HFFc6 (cell line): ENCODE results near the gene FSTL4. TPM values are rescaled to one million over a fixed set of nuclear protein-coding genes. Genes with fewer than 3 reads are reported as not detected.
A peak's percentile ranks its signal among the peaks of the same experiment; 100 is the strongest.

Experiments
- DNase-seq: peaks from one replicate; pipeline ENCODE4 v3.0.0-alpha.2; 2018
- H3K27ac Mint-ChIP-seq: 2 replicates; pipeline ENCODE4 v1.8.0; 2020; ENCODE audit warnings: mild to moderate bottlenecking, mixed read lengths
- H3K27me3 Mint-ChIP-seq: 2 replicates; pipeline ENCODE4 v1.8.0; 2021; ENCODE audit warnings: mild to moderate bottlenecking, moderate library complexity, mixed read lengths; ENCODE audit not compliant: insufficient read depth
- H3K36me3 Mint-ChIP-seq: 2 replicates; pipeline ENCODE4 v1.8.0; 2021; ENCODE audit warnings: low read depth, mixed read lengths
- H3K4me1 Mint-ChIP-seq: 2 replicates; pipeline ENCODE4 v1.8.0; 2020; ENCODE audit warnings: low read depth, mixed read lengths
- H3K4me3 Mint-ChIP-seq: 2 replicates; pipeline ENCODE4 v1.8.0; 2020; ENCODE audit warnings: mild to moderate bottlenecking, moderate library complexity, mixed read lengths
- H3K9me3 Mint-ChIP-seq: 2 replicates; pipeline ENCODE4 v1.8.0; 2020; ENCODE audit warnings: mild to moderate bottlenecking, mixed read lengths
- total RNA-seq, 6 experiments: library from RNA; stranded (reverse); fragmentation: NEBNext Ultra II Directional; extraction: Animal tissue kit (Norgen Biotek cat#: 25700); gene quantifications; 2 replicates in 1 of 6; 3 replicates in 5 of 6; pipeline ENCODE4 v1.2.3, GENCODE V29; 2021
- TF ChIP-seq, protein P1 (sequence below): fragments of 200-600 bp; sonication (generic); IDR thresholded peaks from 2 replicates; pipeline ENCODE4 v1.5.0; 2021; ENCODE audit warnings: antibody characterized with exemption, mild to moderate bottlenecking

The FSTL4 gene
- total RNA-seq, 6 experiments from 2014 or later = not detected

DNA sequence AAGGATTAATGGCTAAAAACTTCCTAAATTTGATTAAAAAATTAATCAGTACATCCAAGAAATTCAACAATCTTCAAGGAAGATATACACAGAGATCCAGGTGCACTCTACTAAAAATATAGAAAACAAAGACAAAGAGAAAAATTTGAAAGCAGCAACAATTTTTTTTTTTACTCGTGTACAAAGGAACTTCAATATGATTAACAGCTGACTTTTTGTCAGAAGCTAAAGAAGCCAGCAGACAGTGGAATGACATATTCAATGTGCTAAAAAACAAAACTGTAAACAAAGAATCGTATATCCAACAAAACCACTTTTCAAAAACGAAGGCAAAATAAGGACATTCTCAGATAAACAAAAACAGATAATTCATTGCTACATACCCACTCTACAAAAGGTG is 234.6 kb downstream of the FSTL4 start:
- no peak overlapping the region for H3K27ac Mint-ChIP-seq

DNA sequence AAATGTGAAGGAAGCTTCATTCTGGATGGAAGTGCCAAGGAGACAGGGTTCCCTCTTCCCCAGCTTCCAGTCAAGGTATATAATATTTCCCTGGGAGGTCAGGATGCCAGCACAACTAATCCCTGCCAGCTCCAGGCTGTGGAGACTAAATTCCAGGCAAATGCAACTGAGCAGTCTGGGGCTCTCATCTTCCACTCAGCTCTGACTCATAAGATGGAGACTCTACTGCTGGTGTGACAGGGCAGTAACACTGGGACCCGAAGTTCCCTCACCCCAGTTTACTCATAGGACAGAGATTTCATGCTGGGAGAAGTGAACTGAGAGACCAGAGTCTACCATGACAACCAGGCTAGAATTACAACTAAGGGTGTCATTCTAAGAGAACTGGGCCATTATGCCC is 235.4 kb downstream of the FSTL4 start:
- H3K27ac Mint-ChIP-seq = no peak overlapping the region; the same call in 1 of the 2 replicates
- H3K27me3 Mint-ChIP-seq = peaks cover 12% of the 10 kb centered on the region
- H3K4me3 Mint-ChIP-seq = no peak overlapping the region
- peaks cover 12% of the 10 kb centered on the region for H3K36me3 Mint-ChIP-seq
- no peaks in the 10 kb centered on the region; the same call in 1 of the 2 replicates for H3K4me1 Mint-ChIP-seq
- DNase-seq = peak; percentile 4
- peaks cover 13% of the 10 kb centered on the region for H3K9me3 Mint-ChIP-seq
- TF ChIP-seq, protein P1, sequence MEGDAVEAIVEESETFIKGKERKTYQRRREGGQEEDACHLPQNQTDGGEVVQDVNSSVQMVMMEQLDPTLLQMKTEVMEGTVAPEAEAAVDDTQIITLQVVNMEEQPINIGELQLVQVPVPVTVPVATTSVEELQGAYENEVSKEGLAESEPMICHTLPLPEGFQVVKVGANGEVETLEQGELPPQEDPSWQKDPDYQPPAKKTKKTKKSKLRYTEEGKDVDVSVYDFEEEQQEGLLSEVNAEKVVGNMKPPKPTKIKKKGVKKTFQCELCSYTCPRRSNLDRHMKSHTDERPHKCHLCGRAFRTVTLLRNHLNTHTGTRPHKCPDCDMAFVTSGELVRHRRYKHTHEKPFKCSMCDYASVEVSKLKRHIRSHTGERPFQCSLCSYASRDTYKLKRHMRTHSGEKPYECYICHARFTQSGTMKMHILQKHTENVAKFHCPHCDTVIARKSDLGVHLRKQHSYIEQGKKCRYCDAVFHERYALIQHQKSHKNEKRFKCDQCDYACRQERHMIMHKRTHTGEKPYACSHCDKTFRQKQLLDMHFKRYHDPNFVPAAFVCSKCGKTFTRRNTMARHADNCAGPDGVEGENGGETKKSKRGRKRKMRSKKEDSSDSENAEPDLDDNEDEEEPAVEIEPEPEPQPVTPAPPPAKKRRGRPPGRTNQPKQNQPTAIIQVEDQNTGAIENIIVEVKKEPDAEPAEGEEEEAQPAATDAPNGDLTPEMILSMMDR = no peak

More for the DNA sequence above, 234.6 kb downstream of the FSTL4 start:
- no peaks in the 10 kb centered on the region; the same call in 1 of the 2 replicates for H3K4me1 Mint-ChIP-seq
- H3K9me3 Mint-ChIP-seq = peaks cover 13% of the 10 kb centered on the region
- TF ChIP-seq, protein P1 = no peak
- no peak for DNase-seq
- no peak overlapping the region for H3K4me3 Mint-ChIP-seq
- H3K27me3 Mint-ChIP-seq = peaks cover 9% of the 10 kb centered on the region
- peaks cover 12% of the 10 kb centered on the region for H3K36me3 Mint-ChIP-seq

- Mint-ChIP-seq H3K27me3 (peaks cover 22% of the 10 kb centered on the region), H3K4me1 (peaks cover 9% of the 10 kb centered on the region), H3K36me3 (peaks cover 12% of the 10 kb centered on the region), H3K27ac (no peak overlapping the region), H3K9me3 (peaks cover 13% of the 10 kb centered on the region), H3K4me3 (no peak overlapping the region)
- TF ChIP-seq, protein P1 = no peak
- DNase-seq = peak; percentile 18
Measured at GRCh38 chr5:133373121-133373870, 239.0 kb downstream of the FSTL4 start.

DNA sequence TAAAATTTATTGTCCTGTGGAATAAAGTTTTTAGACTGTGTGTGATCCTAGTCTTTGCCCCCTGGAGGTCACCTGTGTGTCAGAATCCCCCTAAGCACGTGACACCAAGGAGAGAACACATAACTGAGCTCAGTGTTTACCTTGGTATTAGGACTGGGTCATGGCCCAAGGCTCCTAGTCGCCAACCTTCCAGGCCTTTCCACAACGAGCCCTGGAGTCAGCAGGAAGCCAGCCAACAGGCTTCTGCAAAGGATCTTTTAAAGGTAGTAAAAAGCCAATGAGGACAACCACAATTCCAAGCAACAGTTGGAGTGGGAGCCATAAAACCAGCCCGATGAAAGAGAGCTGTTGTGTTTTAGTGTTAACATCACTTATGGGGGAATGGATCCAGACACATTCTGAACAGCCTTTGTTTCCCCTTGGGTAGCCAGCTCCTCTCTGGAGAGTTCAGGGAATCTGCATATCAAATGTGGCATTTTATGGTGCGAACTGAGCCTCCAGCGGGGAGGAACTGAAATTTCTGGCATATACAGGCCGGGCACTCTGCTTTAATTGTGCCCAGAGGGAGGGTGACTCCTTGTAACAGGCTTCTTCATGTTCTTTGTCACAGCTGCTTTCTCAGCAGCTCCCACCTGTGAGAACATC is 239.9 kb downstream of the FSTL4 start:
- H3K36me3 Mint-ChIP-seq = peaks cover 6% of the 10 kb centered on the region
- peaks cover 22% of the 10 kb centered on the region for H3K27me3 Mint-ChIP-seq
- peaks cover 9% of the 10 kb centered on the region for H3K4me1 Mint-ChIP-seq
- peaks cover 7% of the 10 kb centered on the region for H3K9me3 Mint-ChIP-seq
- no peak overlapping the region for H3K27ac Mint-ChIP-seq
- H3K4me3 Mint-ChIP-seq = no peak overlapping the region
- TF ChIP-seq, protein P1 = no peak
- DNase-seq = no peak

DNA sequence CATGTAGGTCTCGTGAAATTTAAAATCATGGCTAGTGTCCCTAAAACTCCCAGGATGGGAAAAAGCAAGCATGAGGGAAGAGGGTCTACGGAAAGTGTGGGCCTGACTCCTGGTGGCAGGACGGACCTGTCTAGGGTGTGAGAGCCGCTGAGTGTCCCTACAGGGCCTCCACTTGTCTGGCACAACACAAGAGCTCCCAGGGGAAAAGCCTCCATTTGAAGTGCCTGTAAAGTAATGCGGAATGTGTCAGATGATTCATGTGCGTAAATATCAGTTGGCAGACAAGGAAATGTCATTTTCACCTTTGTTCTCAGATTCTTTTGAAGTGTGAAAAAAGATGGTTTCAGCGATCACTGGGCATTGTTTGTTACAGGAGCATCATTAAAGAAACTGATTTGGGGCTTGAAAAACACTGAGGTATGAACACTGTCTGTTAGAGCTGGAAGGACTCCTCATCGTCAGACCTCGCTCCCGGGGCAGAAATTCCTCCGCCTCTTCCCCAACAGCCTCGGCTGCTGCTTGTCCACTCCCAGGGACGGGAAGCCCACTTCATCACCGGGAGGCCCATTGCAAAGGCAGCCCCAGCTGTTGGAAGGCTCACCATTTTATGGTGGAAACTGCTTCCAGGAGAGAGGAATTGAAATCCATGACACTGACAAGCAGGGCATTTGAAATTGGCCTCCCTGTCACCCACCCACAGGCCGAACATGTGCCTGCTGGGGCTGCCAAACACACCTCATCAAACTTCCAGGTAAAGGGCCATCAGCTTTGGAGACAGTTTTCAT is 240.8 kb downstream of the FSTL4 start:
- Mint-ChIP-seq H3K4me1 (peaks cover 9% of the 10 kb centered on the region), H3K27ac (no peak overlapping the region), H3K9me3 (no peaks in the 10 kb centered on the region), H3K27me3 (peaks cover 27% of the 10 kb centered on the region), H3K4me3 (no peak overlapping the region), H3K36me3 (no peaks in the 10 kb centered on the region)
- DNase-seq = no peak
- TF ChIP-seq, protein P1 = no peak
